HepG2 (cell line): ENCODE measurements around the gene CDK13. TPM values are rescaled to one million over a fixed set of nuclear protein-coding genes. Genes with fewer than 3 reads are reported as not detected.
A peak's percentile ranks its signal among the peaks of the same experiment; 100 is the strongest.

Source experiments
- CEBPB ChIP-seq: IDR thresholded peaks from 2 replicates; pipeline ENCODE4 v1.6.1; 2011; ENCODE audit warnings: low read depth, low read length, improper control_type of control experiment, borderline replicate concordance
- ETV5 ChIP-seq: IDR thresholded peaks from 2 replicates; pipeline ENCODE4 v1.6.1; 2018; ENCODE audit warnings: missing biosample characterization, missing genetic modification reagents, inconsistent platforms, borderline replicate concordance
- HNRNPLL ChIP-seq: fragments of 200-400 bp; formaldehyde crosslinking; IDR thresholded peaks from 2 replicates; pipeline ENCODE4 v1.6.1; 2017; ENCODE audit warnings: mild to moderate bottlenecking, low read depth, low read length; ENCODE audit not compliant: poor library complexity, severe bottlenecking
- MIXL1 ChIP-seq: IDR thresholded peaks from 2 replicates; pipeline ENCODE4 v1.6.1; 2016
- NCOR1 ChIP-seq: fragments of 200-600 bp; sonication (generic); IDR thresholded peaks from 2 replicates; pipeline ENCODE4 v1.7.0; 2017; ENCODE audit warnings: antibody characterized with exemption, low read length, borderline replicate concordance
- NFKBIZ ChIP-seq: IDR thresholded peaks from 2 replicates; pipeline ENCODE4 v1.6.1; 2018; ENCODE audit warnings: missing genetic modification reagents, missing compliant biosample characterization
- NONO ChIP-seq, 2 experiments: fragments of 450-650 bp in 1 of 2; sonication (generic) in 1 of 2; formaldehyde crosslinking in 1 of 2; IDR thresholded peaks in 1 of 2; conservative IDR thresholded peaks in 1 of 2; 2 replicates each; pipeline versions ENCODE4 v1.6.1 to v1.8.0; 2017 to 2022; ENCODE audit warnings: mild to moderate bottlenecking in 1 of 2, missing genetic modification reagents in 1 of 2, moderate library complexity in 1 of 2
- SAP130 ChIP-seq: IDR thresholded peaks from 2 replicates; pipeline ENCODE4 v1.6.1; 2016; ENCODE audit warnings: low read depth
- ZNF451 ChIP-seq: sonication (generic); formaldehyde crosslinking; IDR thresholded peaks from 2 replicates; pipeline ENCODE4 v1.5.0; 2020; ENCODE audit warnings: mild to moderate bottlenecking, missing genetic modification reagents
- polyA plus RNA-seq, 8 experiments: library from polyadenylated mRNA; depleted of rRNA in 3 of 8; stranded (reverse) in 7 of 8; unstranded in 1 of 8; fragments of >200 nt; fragmentation: Illumina TruSeq in 4 of 8; extraction: Trizol in 4 of 8; gene quantifications; 2 replicates each; pipeline versions ENCODE4 v1.2.1 to v1.2.3, GENCODE V29; 2011 to 2016; ENCODE audit warnings: low read depth in 4 of 8, missing spikeins in 1 of 8, mixed read lengths in 1 of 8; ENCODE audit not compliant: insufficient read depth in 1 of 8
- total RNA-seq, 5 experiments: library from RNA; depleted of rRNA; stranded (reverse); fragments of >200 nt; fragmentation: Illumina TruSeq; extraction: Trizol; gene quantifications; 2 replicates each; pipeline ENCODE4 v1.2.3, GENCODE V29; 2016; ENCODE audit warnings: low read depth in 1 of 5
- TF ChIP-seq, protein P1 (sequence below): sonication (generic); formaldehyde crosslinking; IDR thresholded peaks from 2 replicates; pipeline ENCODE4 v1.5.1; 2020; ENCODE audit warnings: mild to moderate bottlenecking, missing genetic modification reagents, borderline replicate concordance
- TF ChIP-seq, protein P2 (sequence below): IDR thresholded peaks from 2 replicates; pipeline ENCODE4 v1.6.1; 2012; ENCODE audit warnings: inconsistent platforms
- TF ChIP-seq, protein P3 (sequence below): IDR thresholded peaks from 2 replicates; pipeline ENCODE4 v1.6.1; 2016; ENCODE audit warnings: control low read depth
- TF ChIP-seq, protein P4 (sequence below): sonication (generic); formaldehyde crosslinking; IDR thresholded peaks from 2 replicates; pipeline ENCODE4 v1.8.0; 2022; ENCODE audit warnings: mild to moderate bottlenecking, missing genetic modification reagents, moderate library complexity

The CDK13 gene
- total and polyA plus RNA-seq, 2 of the 13 experiments (the other 11 are each of a cell fraction or from before 2014, with no cell fraction given) = 21.0 to 40.9 TPM

DNA sequence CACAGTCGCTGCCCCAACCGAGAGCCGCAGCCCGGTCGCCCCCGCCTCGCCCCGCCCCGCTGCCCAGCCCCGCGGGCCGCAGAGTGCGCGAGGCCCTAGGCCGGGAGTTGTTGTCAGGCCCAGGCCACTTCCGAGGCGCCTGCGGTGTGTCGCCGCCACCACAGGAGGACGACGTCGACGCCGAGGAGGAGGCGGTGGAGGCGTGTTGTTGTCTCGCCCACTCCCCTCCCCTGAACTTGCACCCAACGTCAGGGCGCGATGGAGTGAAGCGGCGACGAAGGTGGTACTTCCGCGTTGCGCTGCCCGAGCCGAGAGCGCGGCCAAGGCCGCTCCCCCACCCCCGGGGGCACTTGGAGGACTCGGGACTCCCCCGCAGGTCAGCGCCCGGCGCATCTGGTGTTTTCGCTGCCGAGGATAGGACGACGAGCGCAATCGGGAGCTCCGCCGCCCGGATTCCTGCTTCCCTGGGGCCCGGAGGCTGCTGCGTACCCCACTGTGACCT lies at the start of gene CDK13 (continued):
- TF ChIP-seq, protein P1, sequence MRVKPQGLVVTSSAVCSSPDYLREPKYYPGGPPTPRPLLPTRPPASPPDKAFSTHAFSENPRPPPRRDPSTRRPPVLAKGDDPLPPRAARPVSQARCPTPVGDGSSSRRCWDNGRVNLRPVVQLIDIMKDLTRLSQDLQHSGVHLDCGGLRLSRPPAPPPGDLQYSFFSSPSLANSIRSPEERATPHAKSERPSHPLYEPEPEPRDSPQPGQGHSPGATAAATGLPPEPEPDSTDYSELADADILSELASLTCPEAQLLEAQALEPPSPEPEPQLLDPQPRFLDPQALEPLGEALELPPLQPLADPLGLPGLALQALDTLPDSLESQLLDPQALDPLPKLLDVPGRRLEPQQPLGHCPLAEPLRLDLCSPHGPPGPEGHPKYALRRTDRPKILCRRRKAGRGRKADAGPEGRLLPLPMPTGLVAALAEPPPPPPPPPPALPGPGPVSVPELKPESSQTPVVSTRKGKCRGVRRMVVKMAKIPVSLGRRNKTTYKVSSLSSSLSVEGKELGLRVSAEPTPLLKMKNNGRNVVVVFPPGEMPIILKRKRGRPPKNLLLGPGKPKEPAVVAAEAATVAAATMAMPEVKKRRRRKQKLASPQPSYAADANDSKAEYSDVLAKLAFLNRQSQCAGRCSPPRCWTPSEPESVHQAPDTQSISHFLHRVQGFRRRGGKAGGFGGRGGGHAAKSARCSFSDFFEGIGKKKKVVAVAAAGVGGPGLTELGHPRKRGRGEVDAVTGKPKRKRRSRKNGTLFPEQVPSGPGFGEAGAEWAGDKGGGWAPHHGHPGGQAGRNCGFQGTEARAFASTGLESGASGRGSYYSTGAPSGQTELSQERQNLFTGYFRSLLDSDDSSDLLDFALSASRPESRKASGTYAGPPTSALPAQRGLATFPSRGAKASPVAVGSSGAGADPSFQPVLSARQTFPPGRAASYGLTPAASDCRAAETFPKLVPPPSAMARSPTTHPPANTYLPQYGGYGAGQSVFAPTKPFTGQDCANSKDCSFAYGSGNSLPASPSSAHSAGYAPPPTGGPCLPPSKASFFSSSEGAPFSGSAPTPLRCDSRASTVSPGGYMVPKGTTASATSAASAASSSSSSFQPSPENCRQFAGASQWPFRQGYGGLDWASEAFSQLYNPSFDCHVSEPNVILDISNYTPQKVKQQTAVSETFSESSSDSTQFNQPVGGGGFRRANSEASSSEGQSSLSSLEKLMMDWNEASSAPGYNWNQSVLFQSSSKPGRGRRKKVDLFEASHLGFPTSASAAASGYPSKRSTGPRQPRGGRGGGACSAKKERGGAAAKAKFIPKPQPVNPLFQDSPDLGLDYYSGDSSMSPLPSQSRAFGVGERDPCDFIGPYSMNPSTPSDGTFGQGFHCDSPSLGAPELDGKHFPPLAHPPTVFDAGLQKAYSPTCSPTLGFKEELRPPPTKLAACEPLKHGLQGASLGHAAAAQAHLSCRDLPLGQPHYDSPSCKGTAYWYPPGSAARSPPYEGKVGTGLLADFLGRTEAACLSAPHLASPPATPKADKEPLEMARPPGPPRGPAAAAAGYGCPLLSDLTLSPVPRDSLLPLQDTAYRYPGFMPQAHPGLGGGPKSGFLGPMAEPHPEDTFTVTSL (CRISPR knock-in tag) = 0 out of 2 replicates have a peak, but pooled peaks have one; percentile 9
- TF ChIP-seq, protein P2, sequence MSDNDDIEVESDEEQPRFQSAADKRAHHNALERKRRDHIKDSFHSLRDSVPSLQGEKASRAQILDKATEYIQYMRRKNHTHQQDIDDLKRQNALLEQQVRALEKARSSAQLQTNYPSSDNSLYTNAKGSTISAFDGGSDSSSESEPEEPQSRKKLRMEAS = peak; percentile 76
- TF ChIP-seq MIXL1 (no peak), NFKBIZ (CRISPR knock-in tag) (peak; percentile 60; the same call in 1 of the 2 replicates), NCOR1 (no peak), ETV5 (CRISPR knock-in tag) (no peak; the same call in 1 of the 2 replicates), ZNF451 (CRISPR knock-in tag) (no peak; the same call in 1 of the 2 replicates), CEBPB (no peak), HNRNPLL (no peak), SAP130 (CRISPR knock-in tag) (peak; percentile 57; the same call in 1 of the 2 replicates), NONO (IDR thresholded peaks at IDR 0.05) (no peak), NONO (CRISPR knock-in tag; conservative IDR thresholded peaks at IDR 0.05) (no peak; the same call in 1 of the 2 replicates)
- TF ChIP-seq, protein P3, sequence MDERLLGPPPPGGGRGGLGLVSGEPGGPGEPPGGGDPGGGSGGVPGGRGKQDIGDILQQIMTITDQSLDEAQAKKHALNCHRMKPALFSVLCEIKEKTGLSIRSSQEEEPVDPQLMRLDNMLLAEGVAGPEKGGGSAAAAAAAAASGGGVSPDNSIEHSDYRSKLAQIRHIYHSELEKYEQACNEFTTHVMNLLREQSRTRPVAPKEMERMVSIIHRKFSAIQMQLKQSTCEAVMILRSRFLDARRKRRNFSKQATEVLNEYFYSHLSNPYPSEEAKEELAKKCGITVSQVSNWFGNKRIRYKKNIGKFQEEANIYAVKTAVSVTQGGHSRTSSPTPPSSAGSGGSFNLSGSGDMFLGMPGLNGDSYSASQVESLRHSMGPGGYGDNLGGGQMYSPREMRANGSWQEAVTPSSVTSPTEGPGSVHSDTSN (CRISPR knock-in tag) = no peak
- TF ChIP-seq, protein P4, sequence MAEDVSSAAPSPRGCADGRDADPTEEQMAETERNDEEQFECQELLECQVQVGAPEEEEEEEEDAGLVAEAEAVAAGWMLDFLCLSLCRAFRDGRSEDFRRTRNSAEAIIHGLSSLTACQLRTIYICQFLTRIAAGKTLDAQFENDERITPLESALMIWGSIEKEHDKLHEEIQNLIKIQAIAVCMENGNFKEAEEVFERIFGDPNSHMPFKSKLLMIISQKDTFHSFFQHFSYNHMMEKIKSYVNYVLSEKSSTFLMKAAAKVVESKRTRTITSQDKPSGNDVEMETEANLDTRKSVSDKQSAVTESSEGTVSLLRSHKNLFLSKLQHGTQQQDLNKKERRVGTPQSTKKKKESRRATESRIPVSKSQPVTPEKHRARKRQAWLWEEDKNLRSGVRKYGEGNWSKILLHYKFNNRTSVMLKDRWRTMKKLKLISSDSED (CRISPR knock-in tag) = 0 out of 2 replicates have a peak, but pooled peaks have one; percentile 20
